ENCODE measurements around the gene IGSF22. TPM values are rescaled to one million over a fixed set of nuclear protein-coding genes. Genes with fewer than 3 reads are reported as not detected.

IGSF22 gene
- total and polyA plus RNA-seq, 2 of the 13 experiments (the other 11 are each of a cell fraction or from before 2014, with no cell fraction given), result not detected

DNA sequence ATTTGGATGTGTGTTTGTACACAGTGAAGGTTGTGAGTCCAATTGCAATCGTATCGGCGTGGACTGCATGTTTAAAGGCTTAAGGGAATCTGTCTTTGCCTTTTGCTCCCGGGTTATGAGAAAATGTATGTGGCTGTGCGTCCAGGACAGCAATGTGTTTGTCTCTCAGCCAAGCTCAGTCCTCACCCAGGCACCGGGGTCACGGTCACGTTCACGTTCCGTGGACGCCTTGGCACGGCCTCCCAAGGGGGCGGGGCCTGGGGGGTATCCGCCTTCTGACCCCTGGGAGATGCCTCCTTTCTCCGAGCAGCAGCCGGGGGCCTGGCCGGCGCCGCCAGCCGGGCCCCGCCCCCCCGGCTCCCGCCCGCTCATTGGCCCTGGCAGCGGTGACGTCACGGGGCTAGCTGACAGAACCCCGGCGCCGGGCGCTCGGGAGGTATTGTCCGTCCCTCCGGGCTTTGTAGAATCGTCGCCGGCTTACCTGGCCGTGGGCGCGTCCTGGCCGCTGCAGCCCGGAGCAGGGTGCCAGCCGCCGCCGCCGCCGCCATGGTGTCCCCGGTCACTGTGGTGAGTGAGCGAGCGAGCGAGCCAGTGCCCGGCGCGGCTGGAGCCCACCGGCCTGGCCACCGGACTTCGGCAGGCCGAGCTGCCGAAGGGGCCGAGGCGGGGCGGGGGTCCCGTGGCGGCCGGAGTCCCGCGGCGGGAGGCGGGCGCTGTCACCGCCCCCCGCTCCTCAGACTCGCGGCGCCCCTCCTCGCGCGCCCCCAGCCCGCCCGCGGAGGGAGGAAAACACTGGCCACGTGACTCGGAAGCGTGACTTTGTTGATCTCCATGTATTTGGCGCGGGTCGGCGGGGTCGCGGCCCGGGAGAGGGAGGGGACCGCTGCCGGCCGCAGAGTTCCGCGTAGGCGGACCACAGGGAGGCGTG, 27.4 kb downstream of the IGSF22 start, which contains the start of gene TMEM86A (continued):
- TF ChIP-seq SP1 (IDR thresholded peaks at IDR 0.05) (no peak), SP1 (CRISPR knock-in tag; IDR thresholded peaks at IDR 0.05) (peak; percentile 71), HNF4A (CRISPR knock-in tag; IDR thresholded peaks at IDR 0.05) (no peak), PHF21A (CRISPR knock-in tag; IDR thresholded peaks at IDR 0.05) (0 out of 2 replicates have a peak, but pooled peaks have one; percentile 36), ZMYM4 (CRISPR knock-in tag; IDR thresholded peaks at IDR 0.05) (peak; percentile 57; the same call in 1 of the 2 replicates), ZMAT3 (CRISPR knock-in tag; conservative IDR thresholded peaks at IDR 0.05) (0 out of 2 replicates have a peak, but pooled peaks have one; percentile 39), SAFB2 (CRISPR knock-in tag; IDR thresholded peaks at IDR 0.05; ENCODE audit: borderline replicate concordance, low read depth) (0 out of 2 replicates have a peak, but pooled peaks have one; percentile 13), NR2F2 (IDR thresholded peaks at IDR 0.05; ENCODE audit: borderline replicate concordance, low read depth) (peak; percentile 41; the same call in 1 of the 2 replicates), SIN3A (IDR thresholded peaks at IDR 0.05; ENCODE audit: borderline replicate concordance, low read depth, low read length) (peak; percentile 46; the same call in 1 of the 2 replicates), FOXO1 (CRISPR knock-in tag; IDR thresholded peaks at IDR 0.05) (0 out of 2 replicates have a peak, but pooled peaks have one; percentile 16)
- TF ChIP-seq, protein P1, sequence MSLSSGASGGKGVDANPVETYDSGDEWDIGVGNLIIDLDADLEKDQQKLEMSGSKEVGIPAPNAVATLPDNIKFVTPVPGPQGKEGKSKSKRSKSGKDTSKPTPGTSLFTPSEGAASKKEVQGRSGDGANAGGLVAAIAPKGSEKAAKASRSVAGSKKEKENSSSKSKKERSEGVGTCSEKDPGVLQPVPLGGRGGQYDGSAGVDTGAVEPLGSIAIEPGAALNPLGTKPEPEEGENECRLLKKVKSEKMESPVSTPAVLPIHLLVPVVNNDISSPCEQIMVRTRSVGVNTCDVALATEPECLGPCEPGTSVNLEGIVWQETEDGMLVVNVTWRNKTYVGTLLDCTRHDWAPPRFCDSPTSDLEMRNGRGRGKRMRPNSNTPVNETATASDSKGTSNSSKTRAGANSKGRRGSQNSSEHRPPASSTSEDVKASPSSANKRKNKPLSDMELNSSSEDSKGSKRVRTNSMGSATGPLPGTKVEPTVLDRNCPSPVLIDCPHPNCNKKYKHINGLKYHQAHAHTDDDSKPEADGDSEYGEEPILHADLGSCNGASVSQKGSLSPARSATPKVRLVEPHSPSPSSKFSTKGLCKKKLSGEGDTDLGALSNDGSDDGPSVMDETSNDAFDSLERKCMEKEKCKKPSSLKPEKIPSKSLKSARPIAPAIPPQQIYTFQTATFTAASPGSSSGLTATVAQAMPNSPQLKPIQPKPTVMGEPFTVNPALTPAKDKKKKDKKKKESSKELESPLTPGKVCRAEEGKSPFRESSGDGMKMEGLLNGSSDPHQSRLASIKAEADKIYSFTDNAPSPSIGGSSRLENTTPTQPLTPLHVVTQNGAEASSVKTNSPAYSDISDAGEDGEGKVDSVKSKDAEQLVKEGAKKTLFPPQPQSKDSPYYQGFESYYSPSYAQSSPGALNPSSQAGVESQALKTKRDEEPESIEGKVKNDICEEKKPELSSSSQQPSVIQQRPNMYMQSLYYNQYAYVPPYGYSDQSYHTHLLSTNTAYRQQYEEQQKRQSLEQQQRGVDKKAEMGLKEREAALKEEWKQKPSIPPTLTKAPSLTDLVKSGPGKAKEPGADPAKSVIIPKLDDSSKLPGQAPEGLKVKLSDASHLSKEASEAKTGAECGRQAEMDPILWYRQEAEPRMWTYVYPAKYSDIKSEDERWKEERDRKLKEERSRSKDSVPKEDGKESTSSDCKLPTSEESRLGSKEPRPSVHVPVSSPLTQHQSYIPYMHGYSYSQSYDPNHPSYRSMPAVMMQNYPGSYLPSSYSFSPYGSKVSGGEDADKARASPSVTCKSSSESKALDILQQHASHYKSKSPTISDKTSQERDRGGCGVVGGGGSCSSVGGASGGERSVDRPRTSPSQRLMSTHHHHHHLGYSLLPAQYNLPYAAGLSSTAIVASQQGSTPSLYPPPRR (CRISPR knock-in tag; IDR thresholded peaks at IDR 0.05; ENCODE audit: borderline replicate concordance), result peak; percentile 18; the same call in 1 of the 2 replicates
- TF ChIP-seq, protein P2, sequence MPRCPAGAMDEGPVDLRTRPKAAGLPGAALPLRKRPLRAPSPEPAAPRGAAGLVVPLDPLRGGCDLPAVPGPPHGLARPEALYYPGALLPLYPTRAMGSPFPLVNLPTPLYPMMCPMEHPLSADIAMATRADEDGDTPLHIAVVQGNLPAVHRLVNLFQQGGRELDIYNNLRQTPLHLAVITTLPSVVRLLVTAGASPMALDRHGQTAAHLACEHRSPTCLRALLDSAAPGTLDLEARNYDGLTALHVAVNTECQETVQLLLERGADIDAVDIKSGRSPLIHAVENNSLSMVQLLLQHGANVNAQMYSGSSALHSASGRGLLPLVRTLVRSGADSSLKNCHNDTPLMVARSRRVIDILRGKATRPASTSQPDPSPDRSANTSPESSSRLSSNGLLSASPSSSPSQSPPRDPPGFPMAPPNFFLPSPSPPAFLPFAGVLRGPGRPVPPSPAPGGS (CRISPR knock-in tag; IDR thresholded peaks at IDR 0.05), result no peak

Data from HepG2 (cell line).